NB4 (cell line): ENCODE data around the gene MEGF8.

Source experiments
- CTCF ChIP-seq: IDR thresholded peaks from one replicate; pipeline ENCODE4 v1.5.1; 2012; ENCODE audit warnings: low read depth, low read length
- MAX ChIP-seq: IDR thresholded peaks from 2 replicates; pipeline ENCODE4 v1.6.1; 2011; ENCODE audit warnings: low read depth, low read length
- POLR2A ChIP-seq: IDR thresholded peaks from 2 replicates; pipeline ENCODE4 v1.6.1; 2011; ENCODE audit warnings: mild to moderate bottlenecking; ENCODE audit not compliant: insufficient read length; ENCODE audit errors: extremely low read depth

DNA sequence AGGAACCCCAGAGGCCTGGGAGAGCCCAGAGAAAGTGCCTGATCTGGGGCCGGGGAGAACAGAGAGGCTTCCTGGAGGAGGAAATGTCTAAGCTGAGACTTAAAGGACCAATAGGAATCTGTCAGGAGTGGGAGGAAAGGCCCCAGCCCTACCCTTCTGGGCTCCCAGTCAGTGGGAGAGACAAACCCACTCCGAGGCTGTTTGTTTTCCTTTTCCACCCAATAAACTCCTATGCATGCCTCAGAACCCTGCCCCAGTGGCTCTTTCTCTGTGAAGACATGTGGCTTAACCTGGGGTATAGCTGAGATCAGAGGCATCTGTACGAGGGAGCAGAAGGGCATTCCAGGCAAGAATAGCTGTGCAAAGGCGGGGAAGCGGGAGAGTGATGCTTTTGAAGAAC, 1.9 kb downstream of the MEGF8 start:
- TF ChIP-seq CTCF (no peak), POLR2A (no peak), MAX (no peak)
